ENCODE data around the gene KRTAP5-11.
"Not testable (repeated sequence)": the region's sequence is repeated elsewhere in the genome, so short reads cannot be mapped to it uniquely, and the experiment has no call there.

KRTAP5-11 gene

DNA sequence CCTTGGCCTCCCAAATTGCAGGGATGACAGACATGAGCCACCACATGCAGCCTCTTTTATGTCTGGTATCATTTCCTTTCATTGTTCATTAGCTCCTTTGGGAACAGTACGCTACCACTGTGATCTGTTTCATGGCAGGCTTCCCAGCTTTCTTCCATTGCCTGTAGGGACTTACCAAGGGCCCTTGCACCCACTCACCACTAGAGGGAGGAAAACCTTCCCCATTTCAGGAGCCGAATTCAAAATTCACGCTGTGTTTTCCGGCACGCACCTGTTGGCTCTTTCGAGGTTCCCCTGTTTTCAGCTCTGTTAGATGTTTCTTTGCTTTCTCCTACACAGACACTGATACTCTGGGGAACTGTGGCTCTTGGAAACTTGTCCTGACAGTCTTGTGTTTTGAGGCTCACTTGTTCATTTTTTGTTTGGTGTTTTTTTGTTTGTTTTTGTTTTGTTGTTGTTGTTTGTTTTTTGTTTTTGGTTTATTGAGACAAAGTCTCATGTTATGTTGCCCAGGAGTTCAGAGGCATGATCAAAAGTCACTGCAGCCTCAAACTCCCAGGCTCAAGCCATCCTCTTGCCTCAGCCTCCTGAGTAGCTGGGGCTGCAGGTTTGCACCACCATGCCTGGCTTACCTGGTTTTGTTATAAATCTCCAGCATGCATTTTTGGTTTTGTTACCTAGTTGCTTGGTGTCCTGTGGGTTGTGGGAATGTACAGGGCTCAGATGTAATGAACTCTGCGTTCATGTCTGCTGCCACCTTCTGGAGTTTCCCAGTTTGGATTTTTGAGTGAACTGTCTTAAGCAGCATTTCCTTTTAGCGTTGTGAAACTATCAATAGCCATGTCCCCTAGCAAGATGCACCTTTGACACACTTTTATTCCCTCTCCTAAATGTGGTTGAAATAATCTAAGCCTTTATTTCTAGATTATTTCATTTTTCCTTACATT lies 2.3 kb downstream of the KRTAP5-11 start:
- peak; percentile 69 for DNase-seq

DNA sequence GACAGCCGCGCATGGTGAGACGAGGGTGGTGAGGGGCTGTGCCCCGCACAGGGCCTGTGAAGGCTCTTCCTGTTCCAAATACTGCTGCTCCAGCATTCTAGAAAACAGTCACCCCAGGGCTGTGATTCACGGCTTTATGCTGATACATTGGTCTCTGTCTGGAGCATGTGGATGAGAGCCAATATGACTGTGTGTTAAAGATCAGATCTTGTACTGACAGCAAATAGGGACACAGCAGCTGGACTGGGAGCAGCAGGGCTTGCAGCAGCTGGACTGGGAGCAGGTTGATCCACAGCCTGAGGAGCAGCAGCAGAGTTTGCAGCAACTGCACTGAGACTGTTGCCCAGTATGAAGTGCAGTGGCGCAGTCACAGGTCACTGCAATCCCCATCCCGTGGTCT lies 3.2 kb downstream of the KRTAP5-11 start:
- DNase-seq: not testable (repeated sequence)

DNA sequence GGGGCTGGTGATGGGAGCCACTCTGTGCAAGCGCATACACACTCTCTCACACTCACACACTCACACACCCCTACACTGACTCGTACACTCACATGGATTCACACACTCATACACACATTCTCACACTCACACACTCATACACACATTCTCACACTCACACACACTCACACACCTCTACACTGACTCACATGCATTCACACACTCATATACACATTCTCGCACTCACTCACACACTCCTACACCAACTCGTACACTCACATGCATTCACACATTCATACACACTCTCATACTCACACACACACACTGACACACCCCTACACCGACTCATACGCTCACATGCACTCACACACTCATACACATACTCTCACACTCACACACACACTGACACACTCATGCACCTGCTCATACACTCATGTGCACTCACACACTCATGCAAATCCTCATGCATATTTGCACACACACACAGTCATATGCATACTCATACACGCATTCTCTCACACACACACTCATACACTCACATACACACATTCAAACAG lies 5.1 kb downstream of the KRTAP5-11 start:
- DNase-seq: no peak

DNA sequence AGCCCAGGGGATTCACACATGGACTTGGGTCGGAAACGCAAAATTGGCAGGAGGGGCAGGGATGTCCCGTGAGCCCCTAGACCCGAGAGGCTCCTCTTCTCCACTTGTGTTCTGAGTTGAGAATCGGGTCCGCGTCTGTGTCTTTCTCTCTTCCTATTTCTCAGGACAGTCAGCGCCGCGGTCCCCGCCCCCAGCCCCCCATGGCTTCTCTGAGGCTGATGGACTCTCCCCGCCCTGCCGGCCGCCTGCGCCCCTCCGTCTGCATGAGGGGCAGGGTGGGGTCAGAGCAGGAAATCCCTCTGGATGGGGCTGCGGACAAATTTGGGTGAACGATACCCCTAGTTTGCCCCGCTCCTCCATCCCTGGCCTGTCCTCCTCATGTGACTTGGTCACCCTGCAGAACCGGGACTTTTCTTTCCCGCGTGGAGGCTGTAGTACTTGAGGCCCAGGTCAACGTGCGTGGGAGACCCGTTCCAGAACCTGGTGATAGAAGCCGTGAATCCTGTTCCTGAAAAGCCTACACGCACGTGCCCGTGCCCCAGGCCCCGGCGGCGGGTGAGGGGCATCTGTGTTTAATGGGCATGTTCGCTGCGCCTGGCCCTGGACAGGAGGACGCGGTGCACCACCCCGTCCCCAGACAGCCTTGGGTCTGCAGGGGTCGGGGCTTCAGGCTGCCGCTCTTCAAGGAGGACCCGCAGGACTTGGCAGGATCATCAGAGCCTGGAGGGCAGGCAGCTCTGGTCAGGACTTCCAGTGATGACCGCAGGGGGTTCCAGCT lies 5.8 kb downstream of the KRTAP5-11 start:
- DNase-seq: not testable (repeated sequence)

DNA sequence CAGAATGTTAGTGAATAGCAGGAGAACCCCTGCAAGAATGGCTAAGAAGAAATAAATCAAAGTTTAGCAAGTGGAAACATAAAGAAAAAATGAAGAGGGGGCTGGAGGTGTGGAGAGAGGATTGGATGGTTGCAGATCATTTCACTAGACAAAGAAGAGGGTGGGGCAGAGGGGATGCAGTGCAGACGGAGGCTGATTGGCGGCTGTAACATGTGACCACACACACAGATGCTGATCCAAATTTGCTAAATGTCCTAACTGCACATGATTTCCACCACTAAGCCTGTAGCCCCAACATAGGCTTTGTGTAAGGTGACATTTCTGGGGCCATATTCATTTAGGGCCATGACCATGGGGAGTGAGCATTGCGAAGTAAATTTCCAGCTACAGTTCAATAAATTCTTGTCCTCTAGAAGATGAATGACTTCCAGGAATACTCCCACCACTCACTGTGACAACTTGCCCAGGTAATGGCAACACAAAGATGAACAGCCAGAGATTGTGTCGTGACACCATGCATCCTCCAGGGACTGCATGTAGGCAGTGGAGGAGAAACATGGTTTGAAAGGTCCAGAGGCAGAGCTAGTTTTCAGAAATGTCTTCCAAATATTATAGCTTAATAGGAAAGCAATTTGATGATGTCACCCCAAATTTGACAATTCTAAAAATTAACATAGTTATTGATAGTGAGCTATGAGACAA lies 6.8 kb downstream of the KRTAP5-11 start:
- DNase-seq: no peak

DNA sequence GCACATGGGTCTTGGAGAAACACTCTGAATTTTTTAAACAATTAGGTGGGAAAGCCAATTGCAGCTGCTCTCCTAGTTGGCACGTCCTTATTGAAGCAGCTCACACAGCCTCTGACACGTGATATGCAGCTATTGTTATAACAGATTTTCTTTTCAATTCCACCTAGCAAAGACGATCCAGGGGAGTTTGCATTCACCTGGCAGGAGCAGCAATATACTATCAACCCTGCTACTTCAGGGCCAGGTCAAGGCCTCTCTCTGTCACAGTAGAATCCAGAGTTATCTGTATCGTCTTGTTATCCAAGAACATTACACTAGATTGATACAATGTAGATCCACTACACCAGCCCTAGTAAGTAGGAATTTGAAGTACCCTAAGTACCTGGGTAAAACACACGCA lies 8.3 kb downstream of the KRTAP5-11 start:
- no peak for DNase-seq

DNA sequence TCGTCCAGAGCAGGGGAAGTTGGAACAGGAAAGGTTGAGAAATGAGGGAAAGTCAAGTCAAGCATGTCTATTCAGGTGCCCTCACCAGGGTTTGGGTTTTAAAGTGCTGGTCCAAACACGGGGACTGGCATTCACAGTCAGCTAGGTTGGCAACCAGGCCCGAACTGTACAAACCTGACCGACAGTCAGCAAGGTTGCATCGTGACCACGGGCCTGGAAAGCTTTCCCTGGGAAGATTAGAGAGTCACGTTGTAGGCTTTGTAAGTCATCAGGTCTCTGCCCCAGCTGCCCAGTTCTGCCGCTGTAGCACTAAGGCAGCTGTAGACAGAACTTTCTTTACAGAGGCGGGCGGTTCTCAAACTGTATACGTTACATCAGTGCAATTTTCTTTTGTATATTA lies 9.9 kb downstream of the KRTAP5-11 start:
- no peak for DNase-seq

DNA sequence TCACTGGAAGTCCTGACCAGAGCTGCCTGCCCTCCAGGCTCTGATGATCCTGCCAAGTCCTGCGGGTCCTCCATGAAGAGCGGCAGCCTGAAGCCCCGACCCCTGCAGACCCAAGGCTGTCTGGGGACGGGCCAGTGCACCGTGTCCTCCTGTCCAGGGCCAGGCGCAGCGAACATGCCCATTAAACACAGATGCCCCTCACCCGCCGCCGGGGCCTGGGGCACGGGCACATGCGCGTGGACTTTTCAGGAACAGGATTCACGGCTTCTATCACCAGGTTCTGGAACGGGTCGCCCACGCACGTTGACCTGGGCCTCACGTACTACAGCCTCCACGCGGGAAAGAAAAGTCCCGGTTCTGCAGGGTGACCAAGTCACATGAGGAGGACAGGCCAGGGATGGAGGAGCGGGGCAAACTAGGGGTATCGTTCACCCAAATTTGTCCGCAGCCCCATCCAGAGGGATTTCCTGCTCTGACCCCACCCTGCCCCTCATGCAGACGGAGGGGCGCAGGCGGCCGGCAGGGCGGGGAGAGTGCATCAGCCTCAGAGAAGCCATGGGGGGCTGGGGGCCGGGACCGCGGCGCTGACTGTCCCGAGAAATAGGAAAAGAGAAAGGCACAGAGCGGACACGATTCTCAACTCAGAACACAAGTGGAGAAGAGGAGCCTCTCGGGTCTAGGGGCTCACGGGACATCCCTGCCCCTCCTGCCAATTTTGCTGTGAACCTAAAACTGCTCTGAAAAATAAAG lies 11.4 kb downstream of the KRTAP5-11 start:
- DNase-seq: not testable (repeated sequence)

DNA sequence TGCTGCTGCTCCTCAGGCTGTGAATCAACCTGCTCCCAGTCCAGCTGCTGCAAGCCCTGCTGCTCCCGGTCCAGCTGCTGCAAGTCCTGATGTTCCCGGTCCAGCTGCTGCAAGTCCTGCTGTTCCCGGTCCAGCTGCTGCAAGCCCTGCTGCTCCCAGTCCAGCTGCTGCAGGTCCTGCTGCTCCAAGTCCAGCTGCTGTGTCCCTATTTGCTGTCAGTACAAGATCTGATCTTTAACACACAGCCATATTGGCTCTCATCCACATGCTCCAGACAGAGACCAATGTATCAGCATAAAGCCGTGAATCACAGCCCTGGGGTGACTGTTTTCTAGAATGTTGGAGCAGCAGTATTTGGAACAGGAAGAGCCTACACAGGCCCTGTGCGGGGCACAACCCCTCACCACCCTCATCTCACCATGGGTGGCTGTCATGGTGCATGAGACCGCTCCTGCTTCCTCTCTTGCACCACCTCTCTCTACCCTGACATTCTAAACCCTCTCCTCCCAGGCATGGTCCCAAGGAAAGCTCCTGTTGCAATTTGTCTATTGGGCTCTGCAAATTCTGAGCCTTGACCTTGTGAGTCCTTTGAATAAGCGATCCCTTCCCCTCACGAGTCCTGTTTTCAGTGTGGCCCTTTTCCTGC lies 13.8 kb downstream of the KRTAP5-11 start:
- DNase-seq: no peak

DNA sequence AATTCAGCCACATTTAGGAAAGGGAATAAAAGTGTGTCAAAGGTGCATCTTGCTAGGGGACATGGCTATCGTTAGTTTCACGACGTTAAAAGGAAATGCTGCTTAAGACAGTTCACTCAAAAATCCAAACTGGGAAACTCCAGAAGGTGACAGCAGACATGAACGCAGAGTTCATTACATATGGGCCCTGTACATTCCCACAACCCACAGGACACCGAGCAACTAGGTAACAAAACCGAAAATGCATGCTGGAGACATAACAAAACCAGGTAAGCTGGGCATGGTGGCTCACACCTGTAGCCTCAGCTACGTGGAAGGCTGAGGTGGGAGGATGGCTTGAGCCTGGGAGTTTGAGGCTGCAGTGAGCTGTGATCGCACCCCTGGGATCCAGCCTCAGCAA lies 15.0 kb downstream of the KRTAP5-11 start:
- not testable (repeated sequence) for DNase-seq

DNA sequence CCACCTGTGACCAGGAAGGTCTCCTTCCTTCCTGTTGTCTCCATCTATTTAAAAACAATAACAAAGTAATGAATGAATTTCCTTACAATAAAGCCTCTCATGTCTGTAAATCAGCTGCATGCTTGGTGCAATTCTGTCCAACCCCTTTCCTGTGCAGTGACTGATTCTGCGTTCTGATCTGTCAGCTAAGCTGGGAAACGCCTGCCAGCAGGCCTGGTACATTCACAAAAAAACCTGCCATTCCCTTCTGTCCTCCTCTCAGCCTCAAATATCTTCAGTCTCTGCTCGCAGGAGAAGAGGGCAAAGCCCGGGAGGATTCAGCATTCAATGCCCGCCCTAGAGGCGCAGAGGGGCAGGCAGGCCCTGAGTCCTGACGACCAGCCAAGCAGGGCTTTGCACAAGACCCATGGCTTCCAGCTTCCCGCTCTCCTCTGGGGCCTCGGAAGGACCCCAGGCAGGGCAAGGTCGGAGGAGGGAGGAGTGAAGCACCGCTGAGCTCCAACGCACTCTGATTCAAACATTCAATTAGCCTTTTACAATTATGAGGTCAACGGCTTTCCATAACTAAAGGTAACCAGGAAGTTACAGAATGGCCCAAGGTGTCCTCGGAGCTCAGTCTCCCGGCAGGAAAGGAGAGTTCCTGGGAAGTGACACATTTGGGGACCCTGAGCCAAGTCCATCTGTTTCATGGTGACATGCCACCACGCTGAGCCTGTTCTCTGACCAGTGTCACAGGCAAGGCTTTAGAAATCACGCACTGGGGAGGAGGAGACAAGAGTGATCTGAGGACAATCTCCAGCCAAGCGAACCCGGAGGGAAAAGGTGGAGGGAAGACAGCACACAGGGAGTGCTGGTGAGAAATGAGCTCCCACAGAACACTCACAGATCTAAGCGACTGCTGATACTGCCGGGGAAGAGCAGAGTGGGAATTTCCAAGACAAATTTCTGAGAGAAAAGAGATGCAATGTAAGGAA lies 15.8 kb downstream of the KRTAP5-11 start:
- DNase-seq: not testable (repeated sequence)

DNA sequence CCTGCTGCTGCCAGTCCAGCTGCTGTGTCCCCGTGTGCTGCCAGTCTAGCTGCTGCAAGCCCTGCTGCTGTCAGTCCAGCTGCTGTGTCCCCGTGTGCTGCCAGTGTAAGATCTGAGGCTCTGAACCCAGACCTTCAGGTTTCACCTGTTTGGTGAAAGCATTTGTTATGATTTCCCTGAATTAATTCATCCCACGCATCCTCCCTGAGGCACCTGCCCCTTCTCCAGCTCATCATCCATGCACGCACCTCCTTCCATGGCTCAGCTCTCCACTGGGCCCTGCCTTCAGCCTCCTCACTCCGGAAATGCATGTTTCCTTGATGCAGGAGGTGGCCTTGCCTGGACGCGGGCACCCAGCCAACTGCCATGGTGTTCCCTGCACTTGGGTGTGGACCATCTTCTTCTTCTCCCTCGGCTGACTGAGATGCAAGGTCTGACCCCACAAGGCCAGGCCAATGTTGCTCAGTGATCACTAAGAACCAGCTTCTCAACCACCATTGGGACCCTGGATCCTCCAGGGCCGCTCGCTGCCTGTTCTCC lies 16.5 kb downstream of the KRTAP5-11 start:
- DNase-seq: no peak

DNA sequence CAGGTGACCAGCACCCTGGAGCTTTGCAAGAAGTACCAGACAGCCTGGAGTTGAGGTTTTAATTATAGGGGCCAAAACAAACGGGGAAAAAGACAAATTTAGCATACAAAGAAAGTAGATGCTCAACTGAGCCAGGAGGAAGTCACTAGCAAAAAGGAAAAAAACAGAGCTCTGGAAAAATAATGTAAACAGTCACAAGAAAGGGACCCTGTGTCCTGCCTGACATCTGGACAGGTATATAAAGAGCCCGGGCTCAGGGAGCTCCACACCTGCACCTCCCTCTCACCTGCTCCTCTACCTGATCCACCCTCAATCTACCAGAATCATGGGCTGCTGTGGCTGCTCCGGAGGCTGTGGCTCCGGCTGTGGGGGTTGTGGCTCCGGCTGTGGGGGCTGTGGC lies 17.4 kb downstream of the KRTAP5-11 start, which contains the start of gene KRTAP5-10:
Gene KRTAP5-10, plus strand, starts transcription at position 301 of the 400 bp plus-strand sequence. Its CDS starts 25 bp downstream, at position 326.
- no peak for DNase-seq

DNA sequence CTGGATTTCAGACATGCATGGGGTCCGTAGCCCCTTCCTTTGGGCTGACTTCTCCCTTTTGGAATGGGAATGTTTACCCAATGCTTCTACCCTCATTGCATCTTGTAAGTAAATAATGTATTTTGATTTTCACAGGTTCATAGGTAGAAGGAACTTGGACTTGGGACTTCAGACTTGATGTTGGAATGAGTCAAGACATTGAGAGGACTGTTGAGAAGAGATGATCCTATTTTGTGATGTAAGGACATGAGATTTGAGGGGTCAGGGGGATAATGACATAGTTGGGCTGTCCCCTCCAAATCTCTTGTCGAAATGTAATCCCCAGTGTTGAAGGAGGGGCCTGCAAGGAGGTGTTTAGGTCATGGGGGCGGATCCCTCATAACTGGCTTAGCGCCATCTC lies 18.2 kb downstream of the KRTAP5-11 start:
- no peak for DNase-seq

DNA sequence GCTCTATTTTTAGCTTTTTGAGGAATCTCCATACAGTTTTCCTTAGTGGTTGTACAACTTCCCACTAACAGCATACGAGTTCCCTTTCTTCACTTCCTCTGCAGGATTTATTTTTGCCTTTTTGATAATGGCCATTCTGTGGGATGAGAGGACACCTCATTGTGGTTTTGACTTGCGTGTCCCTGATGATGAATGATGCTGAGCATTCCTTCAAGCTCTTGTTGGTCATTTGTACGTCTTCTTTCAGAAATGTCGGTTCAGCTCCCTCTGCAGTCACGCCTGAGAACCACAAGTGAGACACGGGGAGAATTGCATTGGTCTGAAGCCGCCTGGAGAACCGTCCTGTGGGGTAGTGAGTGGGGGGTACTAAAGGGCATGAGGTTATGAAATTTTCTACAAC lies 19.3 kb downstream of the KRTAP5-11 start:
- DNase-seq: no peak

DNA sequence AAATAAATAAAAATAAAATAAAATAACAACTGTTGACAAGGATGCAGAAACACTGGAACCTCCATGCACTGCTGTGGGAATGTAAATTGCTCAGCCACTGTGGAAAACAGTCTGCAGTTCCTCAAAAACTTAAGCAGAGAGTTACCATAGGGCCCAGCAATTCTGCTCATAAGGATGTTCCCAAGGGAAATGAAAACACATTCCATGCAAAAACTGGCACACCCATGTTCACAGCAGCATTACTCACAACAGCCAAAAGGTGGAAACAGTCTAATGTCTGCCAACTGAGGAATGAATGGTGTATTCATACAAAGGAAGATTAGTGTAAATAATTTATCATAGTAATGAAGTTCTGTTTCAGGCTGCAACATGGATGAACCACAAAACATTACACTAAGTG lies 20.6 kb downstream of the KRTAP5-11 start:
- no peak for DNase-seq

DNA sequence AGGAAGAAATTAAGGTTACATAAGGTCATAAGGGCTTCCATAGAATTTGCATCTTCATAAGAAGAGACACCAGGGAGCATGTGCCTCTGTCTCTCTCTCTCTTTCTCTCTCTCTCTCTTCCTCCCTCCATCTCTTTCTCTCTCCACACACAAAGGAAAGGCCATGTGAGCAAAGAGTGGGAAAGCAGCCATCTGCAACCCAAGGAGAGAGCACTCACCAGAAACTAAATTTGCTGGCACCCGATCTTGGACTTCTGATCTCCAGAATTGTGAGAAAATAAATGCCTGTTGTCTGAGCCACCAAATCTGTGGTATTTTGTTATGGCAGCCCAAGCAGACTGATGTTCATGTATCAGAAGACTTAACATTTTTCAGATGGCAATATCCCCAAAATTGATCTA lies 23.7 kb downstream of the KRTAP5-11 start:
- DNase-seq: no peak

DNA sequence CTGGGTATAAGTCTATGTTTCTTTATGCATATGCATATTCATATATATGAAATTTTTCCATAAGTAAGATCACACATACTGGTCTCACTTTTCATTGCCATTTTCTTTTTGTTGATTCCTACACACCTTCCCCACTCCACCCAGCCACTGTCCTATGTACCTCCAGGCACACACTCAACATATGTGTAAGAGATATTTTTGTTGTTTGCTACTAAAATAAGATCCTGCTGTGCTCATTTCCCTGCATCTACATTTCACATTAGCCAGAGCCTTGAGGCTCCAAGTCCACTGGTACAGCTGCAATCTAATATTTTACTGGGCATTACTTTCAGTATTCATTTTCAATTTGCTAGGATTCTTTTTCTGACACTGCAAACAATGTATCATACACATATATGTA lies 25.4 kb downstream of the KRTAP5-11 start:
- no peak for DNase-seq

DNA sequence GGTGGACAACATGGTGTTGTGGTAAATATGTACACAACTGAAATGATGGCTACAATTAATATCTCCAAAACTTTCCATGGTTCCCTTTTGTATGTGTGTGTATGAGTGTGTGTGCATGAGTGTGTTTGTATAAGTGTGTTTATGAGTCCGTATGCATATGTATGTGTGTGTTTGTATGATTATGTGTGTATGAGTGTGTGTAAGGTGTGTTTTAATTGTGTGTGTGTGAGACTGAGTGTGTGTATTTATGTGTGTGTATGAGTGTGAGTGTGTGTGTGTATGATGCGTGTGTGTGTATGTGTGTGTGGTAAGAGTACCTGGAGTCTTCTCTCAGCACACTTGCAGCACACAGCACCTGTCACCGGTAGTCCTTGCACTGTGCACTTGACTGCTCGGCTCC lies 26.7 kb downstream of the KRTAP5-11 start:
- no peak for DNase-seq

DNA sequence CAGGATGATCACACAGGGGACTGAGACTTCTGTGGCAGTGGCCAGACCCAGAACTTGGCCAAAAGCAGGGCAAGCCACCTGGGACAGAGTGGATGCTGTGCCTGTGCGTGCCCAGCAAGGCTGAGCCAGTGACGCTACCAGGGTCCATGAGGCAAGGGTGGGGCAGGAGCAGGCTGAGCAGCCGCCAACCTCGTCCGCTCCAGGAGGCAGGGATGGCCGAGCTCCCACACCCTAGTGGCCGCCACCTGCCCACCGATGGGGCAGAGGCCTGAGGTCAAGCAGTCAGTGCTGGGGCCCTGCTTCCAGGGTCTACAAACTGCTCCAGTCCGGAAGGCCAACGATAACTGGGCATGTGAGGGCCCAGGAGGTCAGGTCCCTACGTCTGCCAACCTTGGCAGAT lies 27.2 kb downstream of the KRTAP5-11 start:
- peak; percentile 56 for DNase-seq
